NCI-H524 treated with DMSO at 0.1 percent for 48 hours (cell line): ENCODE results near the gene PFAS.

Experiments
- DNase-seq: peaks from one replicate; lab custom pipeline; 2025; lab: John Stamatoyannopoulos, UW

Gene PFAS

GRCh38 chr17:8310601-8311123 lies 61.6 kb downstream of the PFAS start:
- no peak for DNase-seq

GRCh38 chr17:8311131-8311790 lies 62.2 kb downstream of the PFAS start:
- DNase-seq = no peak

- DNase-seq = no peak
Measured at GRCh38 chr17:8312251-8312650, 63.2 kb downstream of the PFAS start.

GRCh38 chr17:8312726-8313600 lies 63.9 kb downstream of the PFAS start:
- no peak for DNase-seq

GRCh38 chr17:8314797-8315763 lies 66.0 kb downstream of the PFAS start:
- no peak for DNase-seq

GRCh38 chr17:8315764-8316217 lies 66.7 kb downstream of the PFAS start:
- DNase-seq = no peak

GRCh38 chr17:8318010-8318935 lies 69.2 kb downstream of the PFAS start:
- DNase-seq = no peak
